Mesendoderm (in vitro differentiated cells): ENCODE measurements around the gene KLHL6.

ENCODE experiments used
- DNase-seq: peaks from one replicate; pipeline ENCODE4 v3.0.0; 2013
- H2AK5ac ChIP-seq: 2 replicates; pipeline ENCODE4 v1.6.1; 2013; ENCODE audit warnings: low read length, inconsistent platforms
- H2BK120ac ChIP-seq: 2 replicates; pipeline ENCODE4 v1.6.1; 2013; ENCODE audit warnings: low read depth, mild to moderate bottlenecking, low read length, moderate library complexity, mixed read lengths
- H2BK15ac ChIP-seq: replicated peaks from 2 replicates; pipeline ENCODE4 v1.6.1; 2013; ENCODE audit warnings: low read depth, mild to moderate bottlenecking, moderate library complexity
- H2BK5ac ChIP-seq: 2 replicates; pipeline ENCODE4 v1.6.1; 2013; ENCODE audit warnings: low read length, inconsistent platforms
- H3K18ac ChIP-seq: 2 replicates; pipeline ENCODE4 v1.6.1; 2013; ENCODE audit warnings: mild to moderate bottlenecking, low read length, mixed read lengths
- H3K23ac ChIP-seq: one replicate; pipeline ENCODE4 v1.6.1; 2013; ENCODE audit warnings: low read length
- H3K27ac ChIP-seq: 2 replicates; pipeline ENCODE4 v1.5.1; 2013; ENCODE audit warnings: low read depth, mild to moderate bottlenecking, inconsistent platforms, low read length, moderate library complexity
- H3K27me3 ChIP-seq: 2 replicates; pipeline ENCODE4 v1.6.1; 2013; ENCODE audit warnings: low read length, control low read depth, mild to moderate bottlenecking, inconsistent platforms; ENCODE audit not compliant: insufficient read depth, poor library complexity
- H3K36me3 ChIP-seq: 2 replicates; pipeline ENCODE4 v1.6.1; 2013; ENCODE audit warnings: low read length, inconsistent platforms; ENCODE audit not compliant: control insufficient read depth, insufficient read depth
- H3K4ac ChIP-seq: one replicate; pipeline ENCODE4 v1.6.1; 2013; ENCODE audit warnings: low read depth, mild to moderate bottlenecking, low read length, moderate library complexity
- H3K4me1 ChIP-seq: 2 replicates; pipeline ENCODE4 v1.6.1; 2013; ENCODE audit warnings: low read depth, low read length, inconsistent platforms; ENCODE audit not compliant: control insufficient read depth
- H3K4me2 ChIP-seq: 2 replicates; pipeline ENCODE4 v1.6.1; 2013; ENCODE audit warnings: low read length
- H3K4me3 ChIP-seq: 2 replicates; pipeline ENCODE4 v1.5.1; 2013; ENCODE audit warnings: mild to moderate bottlenecking, low read length
- H3K56ac ChIP-seq: one replicate; pipeline ENCODE4 v1.6.1; 2013; ENCODE audit warnings: low read length
- H3K79me1 ChIP-seq: 2 replicates; pipeline ENCODE4 v1.6.1; 2013; ENCODE audit warnings: low read length, inconsistent platforms
- H3K79me2 ChIP-seq: 2 replicates; pipeline ENCODE4 v1.6.1; 2013; ENCODE audit warnings: mild to moderate bottlenecking, low read length; ENCODE audit not compliant: control insufficient read depth, insufficient read depth
- H3K9ac ChIP-seq: 2 replicates; pipeline ENCODE4 v1.6.1; 2013; ENCODE audit warnings: low read length, inconsistent platforms
- H4K5ac ChIP-seq: one replicate; pipeline ENCODE4 v1.6.1; 2013; ENCODE audit warnings: low read length
- H4K8ac ChIP-seq: one replicate; pipeline ENCODE4 v1.6.1; 2013; ENCODE audit warnings: low read depth, mild to moderate bottlenecking, control low read depth, low read length, moderate library complexity
- WGBS: extraction: QIAGEN DNeasy Blood & Tissue Kit; methylation state at CpG from one replicate; pipeline ENCODE4 v1.1.7; 2013; ENCODE audit warnings: low lambda C conversion rate, missing lambda C conversion rate; ENCODE audit not compliant: insufficient coverage; ENCODE audit errors: extremely low coverage; 5-methylcytosine and 5-hydroxymethylcytosine counted together

KLHL6 gene

GRCh38 chr3:183493296-183494045 lies 62.0 kb downstream of the KLHL6 start:
- DNase-seq: no peak
- Histone ChIP-seq H3K79me1 (no peaks in the 10 kb centered on the region), H4K8ac (no peak overlapping the region)

GRCh38 chr3:183492849-183493179 lies 62.7 kb downstream of the KLHL6 start:
- Histone ChIP-seq H3K27ac (no peak overlapping the region), H3K4me1 (no peaks in the 10 kb centered on the region), H2BK120ac (no peak overlapping the region), H2BK5ac (no peak overlapping the region), H3K4ac (no peak overlapping the region), H3K18ac (no peak overlapping the region), H4K8ac (no peak overlapping the region), H3K23ac (no peak overlapping the region), H3K36me3 (no peaks in the 10 kb centered on the region), H3K4me2 (no peak overlapping the region), H3K79me1 (no peaks in the 10 kb centered on the region), H3K27me3 (no peaks in the 10 kb centered on the region), H4K5ac (no peak overlapping the region), H3K4me3 (no peak overlapping the region), H3K56ac (no peak overlapping the region), H2AK5ac (no peak overlapping the region), H3K9ac (no peak overlapping the region), H2BK15ac (no peak overlapping the region), H3K79me2 (no peaks in the 10 kb centered on the region)
- DNase-seq: no peak
- WGBS: no CpG with 5 or more reads among the region's 4 CpGs

More at GRCh38 chr3:183493296-183494045, 62.0 kb downstream of the KLHL6 start:
- no peak overlapping the region for H3K18ac ChIP-seq
- no peak overlapping the region for H3K9ac ChIP-seq
- no peaks in the 10 kb centered on the region for H3K4me1 ChIP-seq
- H3K4ac ChIP-seq: no peak overlapping the region
- no peak overlapping the region for H2BK5ac ChIP-seq
- no peak overlapping the region for H2BK120ac ChIP-seq
- H3K4me3 ChIP-seq: no peak overlapping the region
- H3K27ac ChIP-seq: no peak overlapping the region
- no peak overlapping the region for H2BK15ac ChIP-seq
- no peak overlapping the region for H4K5ac ChIP-seq
- no CpG with 5 or more reads among the region's 4 CpGs for WGBS
- H3K4me2 ChIP-seq: no peak overlapping the region
- H3K79me2 ChIP-seq: no peaks in the 10 kb centered on the region
- no peaks in the 10 kb centered on the region for H3K36me3 ChIP-seq
- no peak overlapping the region for H2AK5ac ChIP-seq
- no peak overlapping the region for H3K56ac ChIP-seq
- H3K27me3 ChIP-seq: no peaks in the 10 kb centered on the region
- no peak overlapping the region for H3K23ac ChIP-seq

- Histone ChIP-seq H4K8ac (no peak overlapping the region), H3K4me3 (no peak overlapping the region), H3K4me1 (no peaks in the 10 kb centered on the region), H2AK5ac (no peak overlapping the region), H3K9ac (no peak overlapping the region), H3K56ac (no peak overlapping the region), H3K18ac (no peak overlapping the region), H3K23ac (no peak overlapping the region), H3K79me1 (no peaks in the 10 kb centered on the region), H3K27me3 (no peaks in the 10 kb centered on the region), H2BK120ac (no peak overlapping the region), H2BK5ac (no peak overlapping the region), H3K4me2 (no peak overlapping the region), H3K4ac (no peak overlapping the region), H2BK15ac (no peak overlapping the region), H3K27ac (no peak overlapping the region), H4K5ac (no peak overlapping the region), H3K36me3 (no peaks in the 10 kb centered on the region), H3K79me2 (no peaks in the 10 kb centered on the region)
- no CpG with 5 or more reads among the region's 45 CpGs for WGBS
- DNase-seq: no peak
Measured at GRCh38 chr3:183491923-183492848, 63.3 kb downstream of the KLHL6 start.

GRCh38 chr3:183491109-183491922 lies 64.2 kb downstream of the KLHL6 start:
- Histone ChIP-seq H3K23ac (no peak overlapping the region), H3K4ac (no peak overlapping the region), H4K8ac (no peak overlapping the region), H2BK120ac (no peak overlapping the region), H2BK15ac (no peak overlapping the region), H3K56ac (no peak overlapping the region), H3K79me2 (no peaks in the 10 kb centered on the region), H3K36me3 (no peaks in the 10 kb centered on the region), H3K18ac (no peak overlapping the region), H2BK5ac (no peak overlapping the region), H2AK5ac (no peak overlapping the region), H3K27me3 (no peaks in the 10 kb centered on the region), H3K79me1 (no peaks in the 10 kb centered on the region), H4K5ac (no peak overlapping the region), H3K4me3 (no peak overlapping the region), H3K27ac (no peak overlapping the region), H3K9ac (no peak overlapping the region), H3K4me1 (no peaks in the 10 kb centered on the region), H3K4me2 (no peak overlapping the region)
- no peak for DNase-seq
- no CpG with 5 or more reads among the region's 23 CpGs for WGBS

GRCh38 chr3:183490653-183491052 lies 64.9 kb downstream of the KLHL6 start:
- Histone ChIP-seq H2AK5ac (no peak overlapping the region), H3K23ac (no peak overlapping the region), H3K36me3 (no peaks in the 10 kb centered on the region), H4K5ac (no peak overlapping the region), H4K8ac (no peak overlapping the region), H3K27ac (no peak overlapping the region), H3K27me3 (no peaks in the 10 kb centered on the region), H2BK5ac (no peak overlapping the region), H3K4me1 (no peaks in the 10 kb centered on the region), H3K18ac (no peak overlapping the region), H3K4me3 (no peak overlapping the region), H3K9ac (no peak overlapping the region), H3K79me2 (no peaks in the 10 kb centered on the region), H3K4ac (no peak overlapping the region), H2BK120ac (no peak overlapping the region), H3K4me2 (no peak overlapping the region), H3K56ac (no peak overlapping the region), H2BK15ac (no peak overlapping the region), H3K79me1 (no peaks in the 10 kb centered on the region)
- no CpG with 5 or more reads among the region's 6 CpGs for WGBS
- no peak for DNase-seq
